K562 (cell line): ENCODE measurements around the gene COASY. TPM values are rescaled to one million over a fixed set of nuclear protein-coding genes. Genes with fewer than 3 reads are reported as not detected.

Experiments used
- CBFB ChIP-seq: sonication (generic); formaldehyde crosslinking; IDR thresholded peaks from 2 replicates; pipeline ENCODE4 v1.4.0; 2020; ENCODE audit warnings: mild to moderate bottlenecking, missing genetic modification reagents
- CCAR2 ChIP-seq: fragments of 200-400 bp; formaldehyde crosslinking; IDR thresholded peaks from 2 replicates; pipeline ENCODE4 v1.6.1; 2017; ENCODE audit warnings: mild to moderate bottlenecking, low read depth, low read length
- CEBPB ChIP-seq: fragments of 450-650 bp; IDR thresholded peaks from 2 replicates; pipeline ENCODE4 v1.6.1; 2016; ENCODE audit warnings: missing genetic modification characterization, missing compliant biosample characterization
- COPS2 ChIP-seq: fragments of 450-650 bp; conservative IDR thresholded peaks from 2 replicates; pipeline ENCODE4 v1.6.1; 2016; ENCODE audit warnings: mild to moderate bottlenecking, moderate library complexity
- DPF2 ChIP-seq: fragments of 450-650 bp; IDR thresholded peaks from 2 replicates; pipeline ENCODE4 v1.6.1; 2016
- ETV6 ChIP-seq, 3 experiments: fragments of 150-350 bp in 1 of 3; sonication (generic) in 1 of 3; formaldehyde crosslinking in 1 of 3; IDR thresholded peaks; 2 replicates each; pipeline versions ENCODE4 v1.6.1 to v1.8.0; 2014 to 2022; ENCODE audit warnings: borderline replicate concordance in 2 of 3, low read depth in 2 of 3, antibody characterized with exemption in 1 of 3, low read length in 1 of 3, mild to moderate bottlenecking in 1 of 3, missing genetic modification reagents in 1 of 3
- HDAC3 ChIP-seq: fragments of 450-650 bp; IDR thresholded peaks from 2 replicates; pipeline ENCODE4 v1.6.1; 2018; ENCODE audit warnings: borderline replicate concordance, mild to moderate bottlenecking, moderate library complexity; ENCODE audit not compliant: partially characterized antibody
- HEY1 ChIP-seq: fragments of 250-450 bp; sonication (Bioruptor Pico); IDR thresholded peaks from 2 replicates; pipeline ENCODE4 v1.5.0; 2020; ENCODE audit warnings: mild to moderate bottlenecking, moderate library complexity, borderline replicate concordance
- HMG20A ChIP-seq: fragments of 450-650 bp; formaldehyde crosslinking; conservative IDR thresholded peaks from 2 replicates; pipeline ENCODE4 v1.4.0; 2020; ENCODE audit warnings: mild to moderate bottlenecking, mixed read lengths
- ID3 ChIP-seq, 2 experiments: fragments of 250-450 bp in 1 of 2; fragments of 450-650 bp in 1 of 2; sonication (Bioruptor Pico) in 1 of 2; IDR thresholded peaks; 2 replicates each; pipeline versions ENCODE4 v1.6.1 to v1.8.0; 2016 to 2021; ENCODE audit warnings: mild to moderate bottlenecking in 2 of 2, moderate library complexity in 2 of 2, missing compliant biosample characterization in 1 of 2, missing genetic modification characterization in 1 of 2
- KLF1 ChIP-seq: fragments of 450-650 bp; IDR thresholded peaks from 2 replicates; pipeline ENCODE4 v1.6.1; 2016; ENCODE audit warnings: missing genetic modification characterization, missing compliant biosample characterization
- MTA2 ChIP-seq: fragments of 450-650 bp; IDR thresholded peaks from 2 replicates; pipeline ENCODE4 v1.6.1; 2016; ENCODE audit warnings: low read depth
- NFATC3 ChIP-seq: fragments of 450-650 bp; IDR thresholded peaks from 2 replicates; pipeline ENCODE4 v1.6.1; 2017; ENCODE audit warnings: mild to moderate bottlenecking
- PATZ1 ChIP-seq: fragments of 250-450 bp; sonication (Bioruptor Pico); IDR thresholded peaks from 2 replicates; pipeline ENCODE4 v1.5.0; 2020; ENCODE audit warnings: mild to moderate bottlenecking, borderline replicate concordance
- POLR2B ChIP-seq: fragments of 450-650 bp; IDR thresholded peaks from 2 replicates; pipeline ENCODE4 v1.6.1; 2018; ENCODE audit warnings: low read depth; ENCODE audit not compliant: partially characterized antibody
- RUNX1 ChIP-seq: sonication (generic); IDR thresholded peaks from 2 replicates; pipeline ENCODE4 v1.6.1; 2016; ENCODE audit warnings: antibody characterized with exemption, low read depth
- UBTF ChIP-seq, 2 experiments: IDR thresholded peaks; 2 replicates each; pipeline ENCODE4 v1.6.1; 2012; ENCODE audit warnings: improper control_type of control experiment in 2 of 2, low read depth in 2 of 2, low read length in 2 of 2, borderline replicate concordance in 1 of 2
- ZBTB8A ChIP-seq: fragments of 450-650 bp; IDR thresholded peaks from 2 replicates; pipeline ENCODE4 v1.6.1; 2018; ENCODE audit warnings: mild to moderate bottlenecking, moderate library complexity; ENCODE audit not compliant: partially characterized antibody
- ZNF23 ChIP-seq: fragments of 250-450 bp; sonication (Bioruptor Pico); IDR thresholded peaks from 2 replicates; pipeline ENCODE4 v1.4.0; 2020; ENCODE audit warnings: mild to moderate bottlenecking
- ZNF232 ChIP-seq: sonication (generic); formaldehyde crosslinking; IDR thresholded peaks from 2 replicates; pipeline ENCODE4 v1.8.0; 2022; ENCODE audit warnings: mild to moderate bottlenecking, missing genetic modification reagents
- ZNF280B ChIP-seq: fragments of 250-450 bp; sonication (Bioruptor Pico); IDR thresholded peaks from 2 replicates; pipeline ENCODE4 v1.5.1; 2021; ENCODE audit warnings: mild to moderate bottlenecking
- ZNF76 ChIP-seq: fragments of 250-450 bp; sonication (Bioruptor Pico); IDR thresholded peaks from 2 replicates; pipeline ENCODE4 v1.4.0; 2020; ENCODE audit warnings: mild to moderate bottlenecking, moderate library complexity, borderline replicate concordance
- polyA plus RNA-seq, 8 experiments: library from polyadenylated mRNA; depleted of rRNA in 4 of 8; stranded (reverse) in 5 of 8; unstranded in 3 of 8; fragments of >200 nt; fragmentation: Nextera tagmentation in 2 of 8; fragmentation: Illumina TruSeq in 1 of 8; extraction: Ambion mirVana in 2 of 8; extraction: Trizol in 1 of 8; gene quantifications; 2 replicates each; pipeline versions ENCODE4 v1.2.1 to v1.2.3, GENCODE V29; 2011 to 2014; ENCODE audit warnings: inconsistent platforms in 1 of 8, missing spikeins in 1 of 8
- total RNA-seq, 7 experiments: library from RNA; depleted of rRNA in 6 of 7; stranded (reverse); fragments of >200 nt in 6 of 7; fragmentation: Illumina TruSeq in 2 of 7; extraction: Trizol in 2 of 7; gene quantifications; 2 replicates each; pipeline versions ENCODE4 v1.2.1 to v1.2.3, GENCODE V29; 2011 to 2021; ENCODE audit warnings: low replicate concordance in 1 of 7

COASY gene
- total and polyA plus RNA-seq, 9 of the 15 experiments (the other 6 are each of a cell fraction or from before 2014, with no cell fraction given), result 25.4 to 175 (median 62.3) TPM

GRCh38 chr17:42553161-42553818 lies 8.7 kb upstream of the COASY start (continued):
- no peak for TF ChIP-seq ZNF280B (CRISPR knock-in tag)
- no peak for TF ChIP-seq HEY1 (CRISPR knock-in tag)
- no peak for TF ChIP-seq ZNF23 (CRISPR knock-in tag)
- TF ChIP-seq ZNF76 (CRISPR knock-in tag), result no peak
- no peak for TF ChIP-seq CEBPB
- no peak for TF ChIP-seq HDAC3
- TF ChIP-seq RUNX1, result no peak
- TF ChIP-seq COPS2, result no peak
- peak; percentile 71 to 91; a peak in 3 of 4 replicates for TF ChIP-seq UBTF (IDR thresholded peaks at IDR 0.05; ENCODE audit: borderline replicate concordance in 1 of 2, low read depth in 2 of 2, low read length in 2 of 2)
- TF ChIP-seq CCAR2, result no peak
- no peak for TF ChIP-seq KLF1 (tag)
- no peak for TF ChIP-seq ZNF232 (CRISPR knock-in tag)
- no peak for TF ChIP-seq CBFB
- peak; percentile 49; the same call in 1 of the 2 replicates for TF ChIP-seq DPF2
- TF ChIP-seq ZBTB8A, result no peak
- TF ChIP-seq MTA2, result no peak
- TF ChIP-seq POLR2B, result peak; percentile 29
- TF ChIP-seq ETV6 (IDR thresholded peaks at IDR 0.05; ENCODE audit: borderline replicate concordance in 1 of 2, low read depth in 2 of 2, low read length in 1 of 2), result no peak
- TF ChIP-seq ETV6 (CRISPR knock-in tag; IDR thresholded peaks at IDR 0.05; ENCODE audit: borderline replicate concordance), result no peak
- TF ChIP-seq NFATC3, result no peak
- no peak for TF ChIP-seq ID3 (CRISPR knock-in tag; IDR thresholded peaks at IDR 0.05)
- TF ChIP-seq ID3 (tag; IDR thresholded peaks at IDR 0.05), result no peak
- no peak for TF ChIP-seq PATZ1
- no peak for TF ChIP-seq HMG20A
